Heart left ventricle (tissue), 13 donors: Measurements from ENCODE around the gene KPNA6.

Experiments
- CTCF ChIP-seq, 12 donors: fragments of 200-600 bp; sonication (generic) in 4 of 12; IDR thresholded peaks; one replicate each; pipeline versions ENCODE4 v1.5.0 to v1.8.0; 2018 to 2022; ENCODE audit warnings: antibody characterized with exemption in 12 of 12, mild to moderate bottlenecking in 5 of 12
- POLR2A ChIP-seq, 2 donors: fragments of 450-650 bp; IDR thresholded peaks; one replicate each; pipeline ENCODE4 v1.6.1; 2017; ENCODE audit warnings: antibody characterized with exemption in 2 of 2, mild to moderate bottlenecking in 2 of 2, moderate library complexity in 2 of 2
- donor health status: ischemic (EF 13 %, LVEDD 7.1; RV severe dilation, severe dysfunction).
- donor health status: DM: no; HTN: yes; CAD: no.
- donor health status: DM: no; HTN: no; CAD: no.
- donor health status: ischemic (EF 25% LVEDD 6.9; RV normal size, moderate dysfunction).
- donor health status: ischemic (EF 25% LVEDD 5.7; RV mildly dilated, moderate dysfunction).
- donor health status: ischemic (EF 35%, LVEDD 5.7; RV mildly dilated, moderate dysfunction).
- donor health status: nonischemic (EF 11% LVEDD 7.7; RV severe dilation, severe dysfunction).
- donor health status: DM: yes; HTN: yes; CAD: no.
- donor health status: PGD.
- donor health status: ischemic (EF 29% LVEDD 5.4; RV normal size, mild dysfunction).
- donor health status: nonischemic (EF 23%, LVEDD 6.1; RV moderate dilation, normal function).

DNA sequence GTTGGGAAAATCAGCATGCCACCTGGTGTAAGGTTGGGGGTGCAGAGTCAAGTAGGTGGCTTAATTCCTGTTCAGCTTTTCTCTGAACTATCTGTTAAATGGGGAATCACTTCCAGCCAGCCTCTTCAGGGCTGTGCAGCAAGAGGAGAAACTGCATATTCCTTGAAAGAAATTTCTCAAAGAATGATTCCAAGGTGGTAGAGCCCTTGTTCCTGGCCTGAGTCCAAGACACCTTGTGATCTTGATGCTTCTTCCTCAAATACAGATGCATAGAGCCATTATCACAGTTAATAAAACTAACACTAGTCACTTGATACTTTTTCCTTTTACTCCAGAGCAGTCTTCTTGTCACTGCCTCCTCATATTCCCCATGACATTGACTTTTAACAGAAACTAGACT is 76.8 kb downstream of the KPNA6 start:
- TF ChIP-seq CTCF (IDR thresholded peaks at IDR 0.05): no peak
- TF ChIP-seq POLR2A (IDR thresholded peaks at IDR 0.05): no peak
